Neural crest cell (in vitro differentiated cells): Measurements from ENCODE around the gene ZNF787. TPM values are rescaled to one million over a fixed set of nuclear protein-coding genes. Genes with fewer than 3 reads are reported as not detected.

Experiments used
- DNase-seq: peaks from one replicate; pipeline ENCODE4 v3.0.0; 2021; ENCODE audit warnings: low read depth, mixed read lengths, low spot score
- H3K27ac Mint-ChIP-seq: one replicate; pipeline ENCODE4 v1.8.0; 2021; ENCODE audit warnings: mild to moderate bottlenecking, mixed read lengths; ENCODE audit not compliant: unreplicated experiment
- H3K27me3 Mint-ChIP-seq: 2 replicates; pipeline ENCODE4 v1.8.0; 2021; ENCODE audit warnings: low read depth, mild to moderate bottlenecking, mixed read lengths
- H3K36me3 Mint-ChIP-seq: 2 replicates; pipeline ENCODE4 v1.8.0; 2021; ENCODE audit warnings: low read depth, mild to moderate bottlenecking, mixed read lengths
- H3K4me1 Mint-ChIP-seq: 2 replicates; pipeline ENCODE4 v1.8.0; 2021; ENCODE audit warnings: mixed read lengths
- H3K4me3 Mint-ChIP-seq: one replicate; pipeline ENCODE4 v1.8.0; 2021; ENCODE audit warnings: mild to moderate bottlenecking, mixed read lengths
- H3K9me3 Mint-ChIP-seq: 2 replicates; pipeline ENCODE4 v1.8.0; 2021; ENCODE audit warnings: mixed read lengths
- CTCF ChIP-seq: fragments of 200-600 bp; sonication (generic); conservative IDR thresholded peaks from 2 replicates; pipeline ENCODE4 v1.5.0; 2021; ENCODE audit warnings: antibody characterized with exemption, mild to moderate bottlenecking
- total RNA-seq: library from RNA; stranded (reverse); gene quantifications from 2 replicates; pipeline ENCODE4 v1.2.1, GENCODE V29; 2021

ZNF787 gene
- total RNA-seq, 1 donor from 2014 or later = 48.1 TPM

GRCh38 chr19:56148096-56148495, 27.0 kb upstream of the ZNF787 start:
- DNase-seq = no peak
- Mint-ChIP-seq H3K9me3 (no peaks in the 10 kb centered on the region), H3K27ac (no peak overlapping the region), H3K4me1 (peaks cover 20% of the 10 kb centered on the region), H3K4me3 (no peak overlapping the region), H3K27me3 (no peaks in the 10 kb centered on the region), H3K36me3 (peaks cover 14% of the 10 kb centered on the region)
- TF ChIP-seq CTCF = no peak

GRCh38 chr19:56147307-56147706, 26.2 kb upstream of the ZNF787 start:
- Mint-ChIP-seq H3K4me1 (peaks cover 16% of the 10 kb centered on the region), H3K9me3 (no peaks in the 10 kb centered on the region), H3K27me3 (no peaks in the 10 kb centered on the region), H3K4me3 (no peak overlapping the region), H3K36me3 (peaks cover 14% of the 10 kb centered on the region), H3K27ac (no peak overlapping the region)
- no peak for DNase-seq
- no peak for TF ChIP-seq CTCF

DNA sequence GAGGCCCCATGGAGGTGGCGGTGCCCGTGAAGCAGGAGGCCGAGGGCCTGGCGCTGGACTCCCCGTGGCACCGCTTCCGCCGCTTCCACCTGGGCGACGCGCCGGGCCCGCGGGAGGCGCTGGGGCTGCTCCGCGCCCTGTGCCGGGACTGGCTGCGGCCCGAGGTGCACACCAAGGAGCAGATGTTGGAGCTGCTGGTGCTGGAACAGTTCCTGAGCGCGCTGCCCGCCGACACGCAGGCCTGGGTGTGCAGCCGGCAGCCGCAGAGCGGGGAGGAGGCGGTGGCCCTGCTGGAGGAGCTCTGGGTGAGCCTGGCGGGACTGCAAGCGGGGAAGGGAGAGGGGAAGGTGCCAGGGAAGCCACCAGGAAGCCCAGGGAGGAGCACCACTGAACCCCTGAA, 25.8 kb upstream of the ZNF787 start:
- peaks cover 14% of the 10 kb centered on the region for H3K36me3 Mint-ChIP-seq
- peaks cover 19% of the 10 kb centered on the region for H3K4me1 Mint-ChIP-seq
- DNase-seq = no peak
- H3K4me3 Mint-ChIP-seq = no peak overlapping the region
- H3K9me3 Mint-ChIP-seq = no peaks in the 10 kb centered on the region
- no peaks in the 10 kb centered on the region for H3K27me3 Mint-ChIP-seq
- H3K27ac Mint-ChIP-seq = no peak overlapping the region
- TF ChIP-seq CTCF = no peak

DNA sequence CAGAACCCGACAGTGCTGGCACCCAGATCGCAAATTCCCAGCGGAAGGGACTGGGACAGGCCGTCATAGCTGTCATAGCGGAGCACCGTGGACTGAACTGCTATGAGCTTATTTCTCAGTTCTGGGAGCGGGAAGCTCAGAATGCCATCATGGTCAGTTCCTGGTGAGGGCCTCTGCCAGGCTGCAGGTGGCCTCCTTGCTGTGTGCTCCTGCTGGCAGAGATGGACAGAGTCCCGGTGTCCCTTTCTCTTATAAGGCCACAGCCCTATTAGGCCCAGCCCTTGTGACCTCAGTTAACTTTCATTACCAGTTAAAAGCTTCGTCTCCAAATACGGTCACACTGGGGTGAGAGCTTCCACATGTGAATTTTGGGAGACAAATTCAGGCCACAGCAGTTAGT, 24.6 kb upstream of the ZNF787 start:
- no peak for TF ChIP-seq CTCF
- peaks cover 26% of the 10 kb centered on the region for H3K4me1 Mint-ChIP-seq
- H3K27me3 Mint-ChIP-seq = no peaks in the 10 kb centered on the region
- H3K27ac Mint-ChIP-seq = no peak overlapping the region
- H3K36me3 Mint-ChIP-seq = peaks cover 14% of the 10 kb centered on the region
- no peak for DNase-seq
- H3K4me3 Mint-ChIP-seq = no peak overlapping the region
- H3K9me3 Mint-ChIP-seq = no peaks in the 10 kb centered on the region

- H3K27ac Mint-ChIP-seq = no peak overlapping the region
- H3K36me3 Mint-ChIP-seq = peaks cover 9% of the 10 kb centered on the region
- no peaks in the 10 kb centered on the region for H3K9me3 Mint-ChIP-seq
- no peak for TF ChIP-seq CTCF
- DNase-seq = no peak
- no peak overlapping the region for H3K4me3 Mint-ChIP-seq
- peaks cover 34% of the 10 kb centered on the region for H3K4me1 Mint-ChIP-seq
- H3K27me3 Mint-ChIP-seq = no peaks in the 10 kb centered on the region
These were observed 23.7 kb upstream of the ZNF787 start for GRCh38 chr19:56144831-56145230.

DNA sequence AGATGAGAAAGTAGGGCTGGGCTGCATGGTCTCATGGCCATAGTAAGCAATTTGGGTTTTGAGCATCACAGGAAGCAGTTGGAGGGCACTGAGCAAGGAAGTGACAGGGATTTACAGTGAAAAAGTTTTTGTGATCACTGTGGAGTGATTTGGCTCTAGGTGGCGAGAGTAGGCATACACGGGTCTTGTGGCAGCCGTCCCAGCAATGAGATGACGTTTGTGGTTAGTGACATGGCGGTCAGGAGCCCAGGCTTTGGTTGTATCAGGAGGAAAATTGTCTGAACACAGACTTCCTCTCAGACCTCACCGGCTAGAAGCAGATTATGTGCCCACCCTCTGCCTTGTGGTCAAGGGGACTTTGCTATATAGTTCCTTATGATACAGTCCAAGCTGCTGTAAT, 23.3 kb upstream of the ZNF787 start:
- Mint-ChIP-seq H3K4me3 (peak overlapping the region; percentile 70), H3K27ac (no peak overlapping the region), H3K9me3 (no peaks in the 10 kb centered on the region), H3K36me3 (peaks cover 5% of the 10 kb centered on the region), H3K4me1 (peaks cover 37% of the 10 kb centered on the region), H3K27me3 (no peaks in the 10 kb centered on the region)
- no peak for TF ChIP-seq CTCF
- no peak for DNase-seq
